B cell (primary cell): Measurements from ENCODE around the gene C1orf174.

Source experiments
- CTCF ChIP-seq: fragments of 200-600 bp; IDR thresholded peaks from one replicate; pipeline ENCODE4 v1.8.0; 2022; ENCODE audit warnings: antibody characterized with exemption, mild to moderate bottlenecking
- EZH2 ChIP-seq: IDR thresholded peaks from 2 replicates; pipeline ENCODE4 v1.6.1; 2012; ENCODE audit warnings: borderline replicate concordance, low read depth, mild to moderate bottlenecking, moderate library complexity, low read length; ENCODE audit not compliant: insufficient read depth, poor library complexity, severe bottlenecking

GRCh38 chr1:3907621-3908165, 7.6 kb upstream of the C1orf174 start:
- no peak for TF ChIP-seq EZH2
- no peak for TF ChIP-seq CTCF
